ENCODE measurements around the gene KCNB1. TPM values are rescaled to one million over a fixed set of nuclear protein-coding genes. Genes with fewer than 3 reads are reported as not detected.

The KCNB1 gene
- total RNA-seq, 1 donor from 2014 or later: 0.30 TPM

- no peak for DNase-seq (ENCODE audit: low read depth)
These were observed 73.0 kb downstream of the KCNB1 start for GRCh38 chr20:49409302-49409974.

GRCh38 chr20:49408509-49409104 lies 73.9 kb downstream of the KCNB1 start:
- DNase-seq (ENCODE audit: low read depth): no peak

- DNase-seq (ENCODE audit: low read depth): no peak
These were observed 75.8 kb downstream of the KCNB1 start for GRCh38 chr20:49406666-49407065.

GRCh38 chr20:49405696-49406095 lies 76.8 kb downstream of the KCNB1 start:
- DNase-seq (ENCODE audit: low read depth): no peak

- no peak for DNase-seq (ENCODE audit: low read depth)
These were observed 77.3 kb downstream of the KCNB1 start for GRCh38 chr20:49405062-49405683.

GRCh38 chr20:49404461-49404860 lies 78.0 kb downstream of the KCNB1 start:
- no peak for DNase-seq (ENCODE audit: low read depth)

GRCh38 chr20:49403911-49404310 lies 78.6 kb downstream of the KCNB1 start:
- no peak for DNase-seq (ENCODE audit: low read depth)

GRCh38 chr20:49403012-49403411 lies 79.5 kb downstream of the KCNB1 start:
- no peak for DNase-seq (ENCODE audit: low read depth)

- no peak for DNase-seq (ENCODE audit: low read depth)
These were observed 81.6 kb downstream of the KCNB1 start for GRCh38 chr20:49400904-49401303.

- no peak for DNase-seq (ENCODE audit: low read depth)
These were observed 82.1 kb downstream of the KCNB1 start for GRCh38 chr20:49400410-49400809.

- DNase-seq (ENCODE audit: low read depth): no peak
These were observed 83.1 kb downstream of the KCNB1 start for GRCh38 chr20:49399329-49399728.

- no peak for DNase-seq (ENCODE audit: low read depth)
These were observed 83.9 kb downstream of the KCNB1 start for GRCh38 chr20:49398401-49399144.

- DNase-seq (ENCODE audit: low read depth): no peak
These were observed 84.9 kb downstream of the KCNB1 start for GRCh38 chr20:49397525-49397924.

GRCh38 chr20:49396230-49396629 lies 86.2 kb downstream of the KCNB1 start:
- DNase-seq (ENCODE audit: low read depth): no peak

- no peak for DNase-seq (ENCODE audit: low read depth)
These were observed 86.8 kb downstream of the KCNB1 start for GRCh38 chr20:49395659-49396058.

GRCh38 chr20:49395183-49395582 lies 87.3 kb downstream of the KCNB1 start:
- DNase-seq (ENCODE audit: low read depth): no peak

GRCh38 chr20:49394757-49395156 lies 87.7 kb downstream of the KCNB1 start:
- DNase-seq (ENCODE audit: low read depth): no peak

- DNase-seq (ENCODE audit: low read depth): no peak
These were observed 88.2 kb downstream of the KCNB1 start for GRCh38 chr20:49394264-49394663.

GRCh38 chr20:49393803-49394202 lies 88.7 kb downstream of the KCNB1 start:
- DNase-seq (ENCODE audit: low read depth): no peak

GRCh38 chr20:49392745-49393144 lies 89.7 kb downstream of the KCNB1 start:
- no peak for DNase-seq (ENCODE audit: low read depth)

- no peak for DNase-seq (ENCODE audit: low read depth)
These were observed 90.8 kb downstream of the KCNB1 start for GRCh38 chr20:49391404-49392245.

GRCh38 chr20:49389854-49390253 lies 92.6 kb downstream of the KCNB1 start:
- DNase-seq (ENCODE audit: low read depth): no peak

Data from renal cortical epithelial cell (primary cell).